ENCODE measurements around the gene CD276.
"Not testable (repeated sequence)": the region's sequence is repeated elsewhere in the genome, so short reads cannot be mapped to it uniquely, and the experiment has no call there.

CD276 gene

DNA sequence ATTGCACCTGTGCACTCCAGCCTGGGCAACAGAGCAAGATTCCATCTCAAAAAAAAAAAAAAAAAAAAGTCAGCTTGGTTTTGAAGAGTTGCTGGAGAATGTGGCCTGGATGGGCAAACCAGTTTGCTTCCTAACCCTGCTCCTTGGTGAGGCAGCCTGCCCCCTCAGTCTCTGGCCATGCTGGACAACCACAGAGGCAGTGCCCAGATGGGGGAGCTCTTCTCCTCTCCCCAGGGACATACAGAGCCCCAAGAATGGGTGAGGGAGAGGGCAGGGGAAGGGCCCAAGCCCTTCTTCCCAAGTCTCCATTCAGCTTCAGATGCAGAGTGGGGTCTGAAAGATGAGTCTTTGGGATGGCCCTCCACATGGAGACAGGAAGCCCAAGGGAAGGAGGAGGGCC lies 27.9 kb downstream of the CD276 start:
- no peak for DNase-seq

GRCh38 chr15:73714695-73715301 lies 30.6 kb downstream of the CD276 start:
- no peak for DNase-seq

DNA sequence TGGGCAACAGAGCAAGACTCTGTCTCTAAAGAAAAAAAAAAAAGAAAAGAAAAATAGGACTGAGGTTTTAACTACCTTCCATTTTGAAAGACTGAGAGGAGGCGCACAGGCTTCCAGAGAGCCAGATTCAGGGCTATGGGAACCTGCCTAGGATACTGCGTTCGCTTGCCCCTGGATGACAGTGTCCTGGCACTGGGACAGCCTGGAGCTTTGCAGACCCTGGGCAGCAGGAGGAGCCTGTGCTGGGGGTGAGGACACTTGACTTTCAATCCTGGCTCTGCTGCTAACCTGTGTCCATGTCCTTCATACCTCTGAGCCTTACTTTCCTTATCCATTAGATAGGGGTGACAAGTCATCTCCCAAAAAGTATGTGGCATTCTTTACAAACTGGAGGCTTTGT lies 31.2 kb downstream of the CD276 start:
- no peak for DNase-seq

- no peak for DNase-seq
These were observed 32.2 kb downstream of the CD276 start for GRCh38 chr15:73716417-73716816.

DNA sequence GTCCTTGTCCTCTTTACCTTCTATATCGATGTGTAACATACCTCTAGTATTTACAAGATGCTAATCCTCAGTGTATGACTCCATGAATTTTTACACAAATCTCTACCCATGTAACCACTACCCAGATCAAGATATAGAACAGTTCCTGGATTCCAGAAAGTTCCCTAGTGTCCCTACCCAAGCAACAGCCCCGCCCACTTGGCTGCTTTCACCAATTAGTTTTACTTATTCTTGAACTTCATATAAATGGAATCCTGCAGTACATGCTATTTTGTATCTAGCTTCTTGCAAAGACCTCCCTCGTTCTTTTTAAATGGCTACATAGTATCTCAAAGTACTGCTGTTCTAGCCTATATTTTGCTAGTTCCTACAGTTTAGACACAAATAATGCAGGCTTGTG lies 33.0 kb downstream of the CD276 start:
- DNase-seq, result no peak

DNA sequence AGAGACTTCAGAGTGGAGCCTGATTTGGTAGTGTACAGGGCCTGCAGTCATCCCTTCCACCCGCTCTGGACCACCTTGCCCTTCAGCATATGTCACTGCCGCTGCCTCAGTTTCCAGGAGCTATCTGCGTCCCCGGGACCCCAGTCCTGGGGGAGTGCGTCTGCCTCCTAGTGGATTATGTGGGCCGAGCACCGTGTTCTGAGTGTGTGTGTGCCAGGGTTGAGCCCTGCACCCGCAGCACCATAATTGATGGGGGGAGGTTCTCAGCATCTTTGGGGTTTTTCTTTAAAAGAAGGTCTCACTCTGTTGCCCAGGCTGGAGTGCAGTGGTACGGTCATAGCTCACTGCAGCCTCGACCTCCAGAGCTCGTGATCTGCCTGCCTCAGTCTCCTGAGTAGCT lies 33.6 kb downstream of the CD276 start:
- no peak for DNase-seq

DNA sequence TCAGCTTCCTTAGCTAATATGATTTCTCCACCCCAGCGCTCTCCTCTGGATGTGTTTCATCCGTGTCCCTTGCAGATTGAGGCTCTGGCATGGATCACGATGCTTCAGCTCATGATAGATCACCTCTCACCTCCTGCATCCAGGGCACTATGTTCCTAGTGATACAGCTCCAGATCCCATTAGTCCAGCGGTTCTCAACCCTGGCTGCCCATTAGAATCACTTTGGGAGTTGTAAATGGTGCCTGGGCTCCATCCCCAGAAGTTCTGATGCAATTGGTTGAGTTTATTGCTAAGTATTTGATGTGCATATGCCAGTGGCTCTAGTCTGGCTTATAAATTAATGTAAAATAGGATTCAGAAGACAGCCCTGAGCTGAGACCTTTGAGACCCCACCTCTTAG lies 34.5 kb downstream of the CD276 start:
- DNase-seq, result no peak

DNA sequence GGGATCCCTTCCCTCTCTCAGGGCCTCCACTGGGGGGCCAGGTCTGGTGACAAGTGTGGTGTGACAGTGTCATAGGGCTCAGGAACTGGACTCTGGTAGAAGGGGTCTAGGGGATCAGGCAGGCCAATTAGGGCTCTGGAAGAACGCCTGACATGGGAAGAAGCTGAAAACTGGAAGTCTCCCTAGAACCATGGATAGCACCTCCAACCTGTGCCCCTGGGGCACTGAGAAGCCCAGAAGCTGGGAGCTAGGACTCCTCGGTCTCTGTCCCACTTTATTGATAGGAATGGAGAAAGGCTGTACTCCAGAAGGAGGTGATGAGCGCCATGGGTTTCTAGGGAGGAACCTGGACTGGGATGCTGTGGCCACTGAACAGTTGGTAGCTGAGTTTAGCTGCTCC lies 38.2 kb downstream of the CD276 start:
- no peak for DNase-seq

DNA sequence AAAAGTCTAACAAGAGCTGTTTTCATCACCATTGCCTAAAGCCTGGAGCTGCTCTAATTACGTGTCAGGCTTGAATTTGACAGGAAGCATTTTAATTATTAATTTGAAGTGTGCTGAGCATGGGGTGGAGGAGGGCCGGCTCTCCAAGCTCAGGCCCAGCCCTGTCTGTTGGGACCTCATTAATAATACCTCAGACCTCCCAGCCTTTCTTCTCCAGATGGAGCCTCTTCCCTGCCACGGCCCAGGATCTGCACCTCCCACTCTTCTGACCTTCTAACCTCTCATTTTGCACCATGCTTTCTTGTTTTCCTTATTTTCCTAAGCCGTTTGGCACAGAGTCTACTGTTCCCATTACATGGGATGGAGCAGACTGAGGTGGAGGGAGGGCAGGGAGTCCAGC lies 39.0 kb downstream of the CD276 start:
- DNase-seq, result no peak

DNA sequence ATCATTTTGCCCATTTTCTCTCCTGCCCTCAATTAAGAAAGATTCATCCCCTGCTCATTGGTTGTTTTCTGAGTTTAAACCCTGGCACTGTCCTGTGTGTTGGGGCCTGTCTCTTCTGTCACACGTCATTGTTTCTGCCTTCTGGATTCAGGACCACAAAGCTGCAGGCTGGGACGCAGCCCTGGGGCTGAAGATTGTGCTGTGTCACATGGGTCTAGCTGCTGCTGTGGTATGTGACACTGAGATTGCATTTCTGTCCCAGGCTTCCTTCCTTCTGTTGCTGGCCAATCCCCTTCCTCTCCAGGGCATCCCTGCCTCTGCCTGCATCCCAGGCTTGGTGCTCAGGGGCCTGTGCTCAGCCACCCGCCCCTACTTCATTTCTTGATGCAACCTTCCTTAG lies 40.0 kb downstream of the CD276 start:
- no peak for DNase-seq

DNA sequence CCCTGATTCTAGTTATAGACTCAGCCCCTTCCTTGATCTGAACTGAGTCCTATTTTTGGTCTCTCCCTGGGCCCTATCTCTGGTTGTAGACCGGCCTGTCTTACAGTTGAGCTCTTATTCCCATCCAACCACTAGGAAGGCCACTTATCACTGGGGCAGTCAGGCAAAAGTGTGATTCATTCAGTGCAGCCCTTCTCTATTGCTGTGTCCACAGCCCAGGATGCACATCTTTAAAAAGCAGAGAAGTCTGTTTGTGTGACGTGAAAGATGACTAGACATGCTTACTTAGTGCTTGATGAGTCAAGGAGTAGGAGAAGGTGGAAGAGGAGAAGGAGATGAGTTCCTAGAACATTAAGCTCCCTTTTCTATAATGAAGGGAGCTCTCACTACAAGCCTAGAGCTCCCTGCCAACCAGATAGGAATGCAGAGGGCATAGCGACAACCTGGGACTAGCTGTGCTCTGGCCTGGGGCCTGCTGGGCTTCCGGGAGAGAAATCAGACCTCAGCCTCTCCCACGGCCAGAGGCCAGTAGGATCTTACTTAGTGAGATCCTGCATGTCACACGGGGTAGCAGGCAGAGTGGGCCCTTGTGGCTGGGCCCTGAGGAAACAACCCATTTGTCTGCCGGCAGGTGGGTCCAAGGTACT lies 43.3 kb downstream of the CD276 start:
- DNase-seq, result no peak

DNA sequence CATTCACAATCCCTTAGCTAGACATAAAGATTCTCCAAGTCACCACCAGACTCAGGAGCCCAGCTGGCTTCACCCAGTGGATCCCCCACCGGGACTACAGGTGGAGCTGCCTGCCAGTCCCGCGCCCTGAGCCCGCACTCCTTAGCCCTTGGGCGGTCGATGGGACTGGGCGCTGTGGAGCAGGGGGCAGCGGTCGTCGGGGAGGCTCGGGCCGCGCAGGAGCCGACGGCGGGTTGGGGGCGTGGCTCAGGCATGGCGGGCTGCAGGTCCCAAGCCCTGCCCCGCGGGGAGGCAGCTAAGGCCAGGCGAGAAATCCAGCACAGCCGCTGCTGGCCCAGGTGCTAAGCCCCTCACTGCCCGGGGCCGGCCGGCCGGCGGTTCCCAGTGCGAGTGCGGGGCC lies 47.9 kb downstream of the CD276 start:
- DNase-seq, result not testable (repeated sequence)

DNA sequence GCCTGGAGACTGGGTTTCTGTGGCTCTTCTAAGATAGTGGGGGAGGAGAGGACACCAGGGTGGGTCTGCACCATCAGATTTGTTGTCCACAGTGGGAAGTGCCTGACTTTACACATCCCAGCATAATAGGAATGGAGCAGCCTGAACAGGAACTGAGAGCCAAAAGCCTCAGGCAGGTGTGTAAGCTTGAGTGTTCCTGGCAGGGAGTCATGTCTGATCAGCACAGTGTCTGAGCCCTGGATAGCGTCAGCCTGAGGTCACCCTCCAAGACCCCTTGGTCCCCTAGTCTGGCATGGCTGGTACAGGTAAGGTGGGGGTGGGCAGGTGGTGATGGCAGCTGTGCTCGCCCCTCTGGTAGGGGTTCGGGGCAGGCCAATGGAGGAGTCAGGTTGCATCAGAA lies 48.7 kb downstream of the CD276 start:
- DNase-seq, result no peak

- DNase-seq, result no peak
These were observed 53.4 kb downstream of the CD276 start for GRCh38 chr15:73737535-73737934.

GRCh38 chr15:73740152-73741048 lies 56.2 kb downstream of the CD276 start:
- DNase-seq, result no peak

DNA sequence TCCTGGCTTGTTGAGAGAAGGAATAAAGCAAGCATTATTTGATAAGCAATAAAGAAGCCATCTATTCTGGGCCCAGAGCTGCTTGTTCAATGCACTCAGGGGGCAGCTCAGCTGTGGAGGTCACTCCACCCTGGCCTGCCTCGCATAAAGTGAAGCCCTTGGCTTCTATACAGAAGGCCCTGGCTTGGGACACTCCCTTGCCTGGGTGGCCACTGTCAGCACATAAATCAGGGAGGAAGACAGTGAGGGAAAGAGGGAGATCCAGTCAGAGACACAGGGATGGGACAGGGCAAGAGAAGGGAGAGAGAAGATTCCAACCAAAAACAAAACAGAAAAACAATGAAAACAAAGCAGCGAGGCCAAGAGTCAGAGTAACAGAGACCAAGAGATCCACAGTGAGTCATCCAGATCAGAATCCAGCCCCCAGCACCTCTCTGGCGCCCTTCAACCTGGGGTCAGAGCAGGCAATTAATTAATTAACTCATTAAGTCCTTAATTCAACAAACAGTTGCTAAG lies 57.2 kb downstream of the CD276 start:
- DNase-seq, result no peak

DNA sequence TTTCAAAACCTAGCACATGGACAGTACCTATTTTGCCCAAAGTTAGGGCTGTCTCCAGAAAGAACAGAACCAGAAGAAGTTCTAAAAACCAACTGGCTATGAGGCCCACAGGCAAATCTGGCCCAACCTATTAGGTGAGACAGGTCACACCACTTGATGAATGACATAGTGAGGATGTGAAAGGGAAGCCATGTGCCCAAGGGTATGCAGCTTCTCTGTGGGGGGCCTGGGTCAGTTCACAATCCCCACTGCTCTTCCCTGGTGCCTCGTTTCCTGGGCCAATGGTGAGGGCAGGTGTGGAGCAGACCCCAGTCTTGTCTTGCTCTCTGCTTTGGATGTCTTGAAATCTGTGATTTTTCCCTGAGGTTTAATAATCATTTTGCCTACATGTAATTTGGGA lies 60.1 kb downstream of the CD276 start:
- no peak for DNase-seq

GRCh38 chr15:73745073-73745472 lies 60.9 kb downstream of the CD276 start:
- no peak for DNase-seq

GRCh38 chr15:73746261-73746660 lies 62.1 kb downstream of the CD276 start:
- DNase-seq, result no peak

- DNase-seq, result no peak
These were observed 62.7 kb downstream of the CD276 start for GRCh38 chr15:73746883-73747282.

GRCh38 chr15:73747847-73748590 lies 63.8 kb downstream of the CD276 start:
- no peak for DNase-seq

- no peak for DNase-seq
These were observed 64.5 kb downstream of the CD276 start for GRCh38 chr15:73748730-73749129.

GRCh38 chr15:73749533-73749932 lies 65.3 kb downstream of the CD276 start:
- no peak for DNase-seq
